ENCODE results near the gene KRTAP5-1.
A peak's percentile ranks its signal among the peaks of the same experiment; 100 is the strongest.

Gene KRTAP5-1

DNA sequence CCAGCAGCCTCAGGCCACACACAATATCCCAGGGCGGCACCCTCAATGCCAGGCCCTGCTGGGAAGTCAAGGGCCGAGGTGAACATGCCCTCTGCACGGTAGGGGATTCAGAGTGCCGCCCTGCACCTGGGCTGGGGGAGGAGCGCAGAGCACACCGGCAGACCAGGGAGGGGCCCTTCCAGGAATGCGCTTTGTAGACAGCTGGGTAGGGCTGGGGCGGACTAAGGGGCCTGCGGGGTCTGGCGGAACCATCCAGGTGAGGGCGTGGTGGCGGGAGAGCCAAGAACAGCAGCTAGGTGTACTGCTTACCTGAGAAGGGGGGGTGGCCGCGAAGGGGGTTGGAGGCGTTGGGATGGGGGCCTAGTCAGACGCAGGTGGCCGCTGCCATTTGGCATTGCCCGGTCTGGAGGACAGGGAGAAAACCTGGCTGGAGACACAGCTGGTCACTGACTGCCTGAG lies 39.0 kb downstream of the KRTAP5-1 start:
- no peak for DNase-seq
- no peaks in the 10 kb centered on the region for H4K20me1 ChIP-seq (ENCODE audit: insufficient read depth, low read length)
- H3F3A ChIP-seq (ENCODE audit: insufficient read depth, low read length), result no peaks in the 10 kb centered on the region
- no peak for TF ChIP-seq EZH2phosphoT487 (IDR thresholded peaks at IDR 0.05; ENCODE audit: low read length)
- no peak for TF ChIP-seq EZH2 (optimal IDR thresholded peaks at IDR 0.05; ENCODE audit: low read depth, low read length)
- TF ChIP-seq, protein P1, sequence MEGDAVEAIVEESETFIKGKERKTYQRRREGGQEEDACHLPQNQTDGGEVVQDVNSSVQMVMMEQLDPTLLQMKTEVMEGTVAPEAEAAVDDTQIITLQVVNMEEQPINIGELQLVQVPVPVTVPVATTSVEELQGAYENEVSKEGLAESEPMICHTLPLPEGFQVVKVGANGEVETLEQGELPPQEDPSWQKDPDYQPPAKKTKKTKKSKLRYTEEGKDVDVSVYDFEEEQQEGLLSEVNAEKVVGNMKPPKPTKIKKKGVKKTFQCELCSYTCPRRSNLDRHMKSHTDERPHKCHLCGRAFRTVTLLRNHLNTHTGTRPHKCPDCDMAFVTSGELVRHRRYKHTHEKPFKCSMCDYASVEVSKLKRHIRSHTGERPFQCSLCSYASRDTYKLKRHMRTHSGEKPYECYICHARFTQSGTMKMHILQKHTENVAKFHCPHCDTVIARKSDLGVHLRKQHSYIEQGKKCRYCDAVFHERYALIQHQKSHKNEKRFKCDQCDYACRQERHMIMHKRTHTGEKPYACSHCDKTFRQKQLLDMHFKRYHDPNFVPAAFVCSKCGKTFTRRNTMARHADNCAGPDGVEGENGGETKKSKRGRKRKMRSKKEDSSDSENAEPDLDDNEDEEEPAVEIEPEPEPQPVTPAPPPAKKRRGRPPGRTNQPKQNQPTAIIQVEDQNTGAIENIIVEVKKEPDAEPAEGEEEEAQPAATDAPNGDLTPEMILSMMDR (IDR thresholded peaks at IDR 0.05; ENCODE audit: low read length), result no peak
- H3K9ac ChIP-seq (ENCODE audit: low read length), result no peak overlapping the region
- H3K4me1 ChIP-seq (ENCODE audit: low read length), result peaks cover 7% of the 10 kb centered on the region; the same call in 1 of the 2 replicates
- no peaks in the 10 kb centered on the region for H3K9me3 ChIP-seq (replicated peaks; ENCODE audit: insufficient read depth, low read length)
- H3K36me3 ChIP-seq (replicated peaks; ENCODE audit: insufficient read depth, low read length), result no peaks in the 10 kb centered on the region
- H3K4me3 ChIP-seq (ENCODE audit: low read length), result no peak overlapping the region
- peak overlapping the region; percentile 68; the same call in 1 of the 2 replicates for H3K4me2 ChIP-seq (ENCODE audit: low read depth, low read length)
- no peaks in the 10 kb centered on the region for H3K79me2 ChIP-seq (ENCODE audit: low read length)
- H3K27me3 ChIP-seq (replicated peaks; ENCODE audit: insufficient read depth, low read length), result peaks cover 72% of the 10 kb centered on the region
- H2AFZ ChIP-seq (ENCODE audit: low read length), result no peak overlapping the region
- H3K27ac ChIP-seq (ENCODE audit: low read length), result no peak overlapping the region
- H3K9me2 ChIP-seq (replicated peaks; ENCODE audit: insufficient read depth, low read length), result no peaks in the 10 kb centered on the region

DNA sequence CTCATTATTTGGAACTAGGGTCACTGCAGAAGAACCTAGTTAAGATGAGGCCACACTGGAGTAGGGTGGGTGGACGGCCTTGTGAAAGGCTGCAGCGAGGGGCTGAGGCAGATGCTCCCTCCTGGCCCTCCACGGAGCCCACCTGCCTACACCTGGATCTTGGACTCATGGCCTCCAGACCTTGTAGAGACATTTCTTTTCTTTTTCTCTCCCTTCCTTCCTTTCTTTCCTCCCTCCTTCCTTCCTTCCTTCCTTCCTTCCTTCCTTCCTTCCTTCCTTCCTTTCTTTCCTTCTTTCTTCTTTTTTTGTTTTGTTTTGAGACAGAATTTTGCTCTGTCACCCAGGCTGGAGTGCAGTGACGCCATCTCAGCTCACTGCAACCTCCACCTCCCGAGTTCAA lies 39.7 kb downstream of the KRTAP5-1 start:
- Histone ChIP-seq H4K20me1 (ENCODE audit: insufficient read depth, low read length) (no peaks in the 10 kb centered on the region), H3K9me2 (replicated peaks; ENCODE audit: insufficient read depth, low read length) (no peaks in the 10 kb centered on the region), H3K36me3 (replicated peaks; ENCODE audit: insufficient read depth, low read length) (no peaks in the 10 kb centered on the region)

DNA sequence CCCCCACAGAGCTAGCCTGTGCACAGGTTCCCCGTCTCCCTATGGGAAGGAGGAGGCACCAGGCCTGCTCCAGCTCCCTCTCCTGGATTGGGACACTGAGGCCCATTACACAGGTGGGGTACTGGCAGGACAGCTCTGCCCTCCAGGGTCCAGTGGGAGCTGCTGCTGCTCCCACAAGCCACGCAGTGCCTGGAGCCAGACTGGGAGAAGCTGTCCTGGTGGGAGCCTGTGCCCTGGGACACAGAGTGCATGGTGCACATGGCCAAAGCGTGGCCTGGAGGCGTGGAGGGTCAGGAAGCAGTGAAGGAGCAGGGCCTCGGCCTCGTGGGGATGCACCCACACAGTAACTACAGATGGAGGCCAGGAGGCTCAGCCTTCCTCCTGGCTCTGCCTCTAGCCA lies 40.5 kb downstream of the KRTAP5-1 start:
- Histone ChIP-seq H3F3A (ENCODE audit: insufficient read depth, low read length) (no peaks in the 10 kb centered on the region), H3K4me3 (ENCODE audit: low read length) (no peak overlapping the region), H3K4me2 (ENCODE audit: low read depth, low read length) (no peak overlapping the region), H3K9me3 (replicated peaks; ENCODE audit: insufficient read depth, low read length) (no peaks in the 10 kb centered on the region), H2AFZ (ENCODE audit: low read length) (no peak overlapping the region), H3K27ac (ENCODE audit: low read length) (no peak overlapping the region), H3K27me3 (replicated peaks; ENCODE audit: insufficient read depth, low read length) (peaks cover 80% of the 10 kb centered on the region), H3K9ac (ENCODE audit: low read length) (no peak overlapping the region), H3K4me1 (ENCODE audit: low read length) (peaks cover 7% of the 10 kb centered on the region; the same call in 1 of the 2 replicates), H4K20me1 (ENCODE audit: insufficient read depth, low read length) (no peaks in the 10 kb centered on the region), H3K79me2 (ENCODE audit: low read length) (no peaks in the 10 kb centered on the region), H3K9me2 (replicated peaks; ENCODE audit: insufficient read depth, low read length) (no peaks in the 10 kb centered on the region), H3K36me3 (replicated peaks; ENCODE audit: insufficient read depth, low read length) (no peaks in the 10 kb centered on the region)
- no peak for TF ChIP-seq EZH2 (optimal IDR thresholded peaks at IDR 0.05; ENCODE audit: low read depth, low read length)
- TF ChIP-seq, protein P1 (IDR thresholded peaks at IDR 0.05; ENCODE audit: low read length), result no peak
- TF ChIP-seq EZH2phosphoT487 (IDR thresholded peaks at IDR 0.05; ENCODE audit: low read length), result no peak
- DNase-seq, result no peak

More for the DNA sequence above, 39.7 kb downstream of the KRTAP5-1 start:
- peaks cover 7% of the 10 kb centered on the region; the same call in 1 of the 2 replicates for H3K4me1 ChIP-seq (ENCODE audit: low read length)
- no peaks in the 10 kb centered on the region for H3K9me3 ChIP-seq (replicated peaks; ENCODE audit: insufficient read depth, low read length)
- no peak overlapping the region for H2AFZ ChIP-seq (ENCODE audit: low read length)
- TF ChIP-seq EZH2phosphoT487 (IDR thresholded peaks at IDR 0.05; ENCODE audit: low read length), result no peak
- TF ChIP-seq EZH2 (optimal IDR thresholded peaks at IDR 0.05; ENCODE audit: low read depth, low read length), result no peak
- TF ChIP-seq, protein P1 (IDR thresholded peaks at IDR 0.05; ENCODE audit: low read length), result no peak
- no peaks in the 10 kb centered on the region for H3K79me2 ChIP-seq (ENCODE audit: low read length)
- H3K4me3 ChIP-seq (ENCODE audit: low read length), result no peak overlapping the region
- no peaks in the 10 kb centered on the region for H3F3A ChIP-seq (ENCODE audit: insufficient read depth, low read length)
- no peak overlapping the region for H3K27ac ChIP-seq (ENCODE audit: low read length)
- peaks cover 77% of the 10 kb centered on the region for H3K27me3 ChIP-seq (replicated peaks; ENCODE audit: insufficient read depth, low read length)
- DNase-seq, result no peak
- no peak overlapping the region for H3K9ac ChIP-seq (ENCODE audit: low read length)
- no peak overlapping the region for H3K4me2 ChIP-seq (ENCODE audit: low read depth, low read length)

All from MM.1S (cell line).